Liver (tissue), 9 donors: ENCODE data around the gene KRTAP4-11. TPM values are rescaled to one million over a fixed set of nuclear protein-coding genes. Genes with fewer than 3 reads are reported as not detected.
"Not testable (repeated sequence)": the region's sequence is repeated elsewhere in the genome, so short reads cannot be mapped to it uniquely, and the experiment has no call there.

Experiments
- DNase-seq: peaks from one replicate; pipeline ENCODE4 v3.0.0-alpha.2; 2017; ENCODE audit warnings: low spot score
- H3K27ac ChIP-seq, 2 donors: one replicate each; pipeline ENCODE4 v1.7.0; 2013; ENCODE audit warnings: inconsistent platforms in 2 of 2, low read length in 2 of 2, control low read depth in 1 of 2, low read depth in 1 of 2, mild to moderate bottlenecking in 1 of 2
- H3K27me3 ChIP-seq, 4 donors: one replicate each; pipeline versions ENCODE4 v1.6.1 to v1.7.0; 2013; ENCODE audit warnings: low read length in 3 of 4, inconsistent platforms in 1 of 4, mild to moderate bottlenecking in 1 of 4, moderate library complexity in 1 of 4; ENCODE audit not compliant: control insufficient read depth in 4 of 4, insufficient read depth in 4 of 4
- H3K36me3 ChIP-seq, 4 donors: one replicate each; pipeline versions ENCODE4 v1.6.1 to v1.7.0; 2013; ENCODE audit warnings: low read length in 3 of 4, mild to moderate bottlenecking in 3 of 4, low read depth in 1 of 4, moderate library complexity in 1 of 4; ENCODE audit not compliant: control insufficient read depth in 4 of 4, insufficient read depth in 3 of 4
- H3K4me1 ChIP-seq, 4 donors: one replicate each; pipeline versions ENCODE4 v1.6.1 to v1.7.0; 2013; ENCODE audit warnings: low read length in 3 of 4, mild to moderate bottlenecking in 3 of 4, moderate library complexity in 1 of 4; ENCODE audit not compliant: control insufficient read depth in 4 of 4, insufficient read depth in 4 of 4
- H3K4me3 ChIP-seq, 3 donors: one replicate each; pipeline versions ENCODE4 v1.6.1 to v1.7.0; 2013; ENCODE audit warnings: low read length in 3 of 3, control low read depth in 1 of 3, low read depth in 1 of 3, mild to moderate bottlenecking in 1 of 3
- H3K9ac ChIP-seq, 2 donors: one replicate each; pipeline ENCODE4 v1.7.0; 2013; ENCODE audit warnings: low read length in 2 of 2, mild to moderate bottlenecking in 2 of 2, moderate library complexity in 2 of 2, control low read depth in 1 of 2, low read depth in 1 of 2
- H3K9me3 ChIP-seq, 4 donors: one replicate each; pipeline versions ENCODE4 v1.6.1 to v1.7.0; 2013; ENCODE audit warnings: low read length in 3 of 4; ENCODE audit not compliant: control insufficient read depth in 4 of 4
- FOXA2 ChIP-seq: IDR thresholded peaks from 2 replicates; pipeline ENCODE4 v1.6.1; 2016; ENCODE audit warnings: antibody characterized with exemption
- HNF4A ChIP-seq, 2 donors: conservative IDR thresholded peaks; 2 replicates each; pipeline ENCODE4 v1.6.1; 2016; ENCODE audit warnings: antibody characterized with exemption in 2 of 2, mild to moderate bottlenecking in 2 of 2
- HNF4G ChIP-seq: IDR thresholded peaks from 2 replicates; pipeline ENCODE4 v1.6.1; 2016; ENCODE audit warnings: antibody characterized with exemption
- JUND ChIP-seq, 2 donors: IDR thresholded peaks; 2 replicates each; pipeline ENCODE4 v1.6.1; 2016; ENCODE audit warnings: antibody characterized with exemption in 2 of 2
- YY1 ChIP-seq: IDR thresholded peaks from 2 replicates; pipeline ENCODE4 v1.6.1; 2016; ENCODE audit warnings: antibody characterized with exemption, mild to moderate bottlenecking
- WGBS: extraction: QIAGEN DNeasy Blood & Tissue Kit; methylation state at CpG from one replicate; pipeline ENCODE4 v1.1.7; 2013; 5-methylcytosine and 5-hydroxymethylcytosine counted together
- polyA plus RNA-seq, 2 donors: library from polyadenylated mRNA; stranded (reverse) in 1 of 2; unstranded in 1 of 2; fragments of 200-250 nt in 1 of 2; fragments of >200 nt in 1 of 2; fragmentation: Nextera tagmentation in 1 of 2; extraction: Ambion mirVana in 1 of 2; gene quantifications; one replicate each; pipeline versions ENCODE4 v1.2.1 to v1.2.3, GENCODE V29; 2013 to 2015
- total RNA-seq, 2 donors: library from RNA; depleted of rRNA; stranded (reverse); fragments of >200 nt; gene quantifications; one replicate each; pipeline ENCODE4 v1.2.3, GENCODE V29; 2014
- TF ChIP-seq, protein P1 (sequence below): fragments of 150-350 bp; IDR thresholded peaks from 2 replicates; pipeline ENCODE4 v1.5.1; 2017; ENCODE audit warnings: improper control_type of control experiment, low read depth, low read length; ENCODE audit not compliant: missing input control
- TF ChIP-seq, protein P2 (sequence below): IDR thresholded peaks from 2 replicates; pipeline ENCODE4 v1.6.1; 2016; ENCODE audit warnings: antibody characterized with exemption
- TF ChIP-seq, protein P3 (sequence below): IDR thresholded peaks from 2 replicates; pipeline ENCODE4 v1.6.1; 2016; ENCODE audit warnings: antibody characterized with exemption
- donor health status: healthy.
- donor health status: healthy.
- donor health status: healthy.
- donor health status: healthy.
- donor health status: healthy.

The KRTAP4-11 gene
- total and polyA plus RNA-seq, 4 donors, result not detected

DNA sequence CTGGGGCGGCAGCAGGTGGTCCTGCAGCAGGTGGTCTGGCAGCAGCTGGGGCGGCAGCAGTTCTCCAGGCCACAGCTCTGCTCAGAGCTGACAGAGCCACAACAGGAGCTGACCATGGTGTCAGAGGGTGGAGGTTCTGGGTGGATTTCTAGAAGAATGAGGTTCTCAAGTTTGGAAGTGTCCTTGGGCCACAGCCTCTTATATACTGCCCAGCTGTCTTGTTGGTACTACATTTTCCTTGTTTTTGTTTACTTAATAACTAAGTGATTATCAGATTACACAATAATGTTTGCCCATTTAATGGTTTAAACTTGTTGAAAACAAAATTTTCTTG is 31.4 kb upstream of the KRTAP4-11 start, which contains the start of gene KRTAP4-5 (continued):
- TF ChIP-seq HNF4A (conservative IDR thresholded peaks at IDR 0.05), result no peak
- TF ChIP-seq, protein P1, sequence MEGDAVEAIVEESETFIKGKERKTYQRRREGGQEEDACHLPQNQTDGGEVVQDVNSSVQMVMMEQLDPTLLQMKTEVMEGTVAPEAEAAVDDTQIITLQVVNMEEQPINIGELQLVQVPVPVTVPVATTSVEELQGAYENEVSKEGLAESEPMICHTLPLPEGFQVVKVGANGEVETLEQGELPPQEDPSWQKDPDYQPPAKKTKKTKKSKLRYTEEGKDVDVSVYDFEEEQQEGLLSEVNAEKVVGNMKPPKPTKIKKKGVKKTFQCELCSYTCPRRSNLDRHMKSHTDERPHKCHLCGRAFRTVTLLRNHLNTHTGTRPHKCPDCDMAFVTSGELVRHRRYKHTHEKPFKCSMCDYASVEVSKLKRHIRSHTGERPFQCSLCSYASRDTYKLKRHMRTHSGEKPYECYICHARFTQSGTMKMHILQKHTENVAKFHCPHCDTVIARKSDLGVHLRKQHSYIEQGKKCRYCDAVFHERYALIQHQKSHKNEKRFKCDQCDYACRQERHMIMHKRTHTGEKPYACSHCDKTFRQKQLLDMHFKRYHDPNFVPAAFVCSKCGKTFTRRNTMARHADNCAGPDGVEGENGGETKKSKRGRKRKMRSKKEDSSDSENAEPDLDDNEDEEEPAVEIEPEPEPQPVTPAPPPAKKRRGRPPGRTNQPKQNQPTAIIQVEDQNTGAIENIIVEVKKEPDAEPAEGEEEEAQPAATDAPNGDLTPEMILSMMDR, result no peak
- TF ChIP-seq, protein P2, sequence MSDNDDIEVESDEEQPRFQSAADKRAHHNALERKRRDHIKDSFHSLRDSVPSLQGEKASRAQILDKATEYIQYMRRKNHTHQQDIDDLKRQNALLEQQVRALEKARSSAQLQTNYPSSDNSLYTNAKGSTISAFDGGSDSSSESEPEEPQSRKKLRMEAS, result no peak

DNA sequence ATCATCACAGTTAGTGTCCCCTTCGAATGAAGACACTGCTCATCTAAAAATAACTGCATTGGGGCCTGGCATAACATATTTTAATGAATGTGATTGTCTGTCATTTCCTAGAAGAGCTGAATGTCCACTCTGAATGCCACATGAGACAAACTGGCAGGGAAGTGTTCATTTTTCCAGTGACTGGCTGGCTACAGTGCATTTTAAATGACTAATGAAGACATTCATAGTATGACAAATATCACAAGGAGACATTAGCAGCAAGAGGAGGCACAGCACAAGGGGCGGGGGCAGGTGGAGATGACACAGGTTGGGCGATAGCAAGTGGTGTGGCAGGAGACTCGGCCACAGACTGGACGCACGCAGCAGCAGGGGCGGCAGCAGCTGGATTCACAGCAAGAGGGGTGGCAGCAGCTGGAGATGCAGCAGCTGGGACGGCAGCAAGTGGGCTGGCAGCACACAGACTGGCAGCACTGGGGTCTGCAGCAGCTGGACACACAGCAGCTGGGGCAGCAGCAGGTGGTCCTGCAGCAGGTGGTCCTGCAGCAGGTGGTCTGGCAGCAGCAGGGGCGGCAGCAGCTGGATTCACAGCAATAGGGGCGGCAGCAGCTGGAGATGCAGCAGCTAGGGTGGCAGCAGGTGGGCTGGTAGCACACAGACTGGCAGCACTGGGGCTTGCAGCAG is 30.9 kb upstream of the KRTAP4-11 start:
- DNase-seq, H3K4me3 ChIP-seq: not testable (repeated sequence)

DNA sequence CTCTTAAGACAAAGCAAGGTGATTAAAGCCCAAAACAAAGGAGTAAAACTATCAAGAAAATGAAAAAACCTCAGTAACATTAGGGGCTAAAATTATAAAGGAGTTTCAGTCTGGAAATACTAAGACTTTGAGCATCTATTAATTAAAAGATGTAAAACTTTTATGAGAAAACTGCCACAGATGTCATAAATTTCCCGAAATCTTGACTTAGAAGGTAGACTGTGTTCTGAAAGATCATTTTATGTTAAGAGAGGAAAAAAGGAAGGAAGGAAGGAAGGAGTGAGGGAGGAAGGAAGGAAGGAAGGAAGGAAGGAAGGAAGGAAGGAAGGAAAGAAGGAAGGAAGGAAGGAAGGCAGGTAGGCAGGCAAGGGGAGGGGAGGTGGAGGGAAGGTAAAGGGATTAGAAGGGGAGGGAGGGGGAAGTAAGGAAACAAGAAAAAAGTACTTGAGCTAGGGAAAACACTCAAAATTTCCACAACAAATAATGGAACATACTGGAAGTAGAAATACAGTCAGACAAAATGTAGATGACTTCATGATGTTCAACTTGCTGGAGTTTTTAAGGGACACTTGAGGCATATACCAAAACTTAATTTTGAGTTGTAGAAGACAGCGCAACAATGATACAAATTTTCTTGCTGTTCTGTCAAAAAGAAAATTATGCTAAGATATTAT is 29.5 kb upstream of the KRTAP4-11 start:
- Histone ChIP-seq H3K4me3 (no peak overlapping the region), H3K4me1 (no peaks in the 10 kb centered on the region), H3K9me3 (peaks cover 2 to 14% (median 7%) of the 10 kb centered on the region in 4 donors), H3K36me3 (no peaks in the 10 kb centered on the region), H3K27ac (no peak overlapping the region), H3K27me3 (peaks cover 0 to 5% (median 0%) of the 10 kb centered on the region in 4 donors), H3K9ac (no peak overlapping the region)
- no peak for DNase-seq
- 90% methylated on average over 2 of the region's 2 CpGs for WGBS
- TF ChIP-seq FOXA2, result no peak

More for the DNA sequence above, 30.9 kb upstream of the KRTAP4-11 start:
- not testable (repeated sequence) for H3K27ac ChIP-seq, H3K9me3 ChIP-seq, H3K36me3 ChIP-seq, H3K9ac ChIP-seq, H3K4me1 ChIP-seq, H3K27me3 ChIP-seq
- WGBS, result 71% methylated on average over 10 of the region's 10 CpGs

DNA sequence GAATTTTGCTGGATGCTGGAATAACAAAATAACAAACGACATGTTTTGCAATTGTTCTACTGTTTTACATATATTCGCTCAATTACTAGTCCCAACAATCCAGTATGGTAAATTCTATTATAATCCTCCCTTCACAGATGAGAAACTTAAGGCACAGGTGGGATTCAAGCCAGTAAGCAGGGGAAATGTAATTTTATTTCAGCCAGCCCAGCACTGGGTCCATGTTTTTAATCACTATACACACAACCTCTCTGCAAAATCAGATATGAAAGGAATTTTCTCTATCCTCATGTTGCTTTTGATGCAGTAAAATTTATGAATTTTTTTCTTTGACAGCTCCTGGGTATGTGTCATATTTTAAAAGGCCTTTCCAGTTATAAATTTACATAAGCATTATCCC is 27.1 kb upstream of the KRTAP4-11 start:
- no peak for TF ChIP-seq YY1
- TF ChIP-seq, protein P3, sequence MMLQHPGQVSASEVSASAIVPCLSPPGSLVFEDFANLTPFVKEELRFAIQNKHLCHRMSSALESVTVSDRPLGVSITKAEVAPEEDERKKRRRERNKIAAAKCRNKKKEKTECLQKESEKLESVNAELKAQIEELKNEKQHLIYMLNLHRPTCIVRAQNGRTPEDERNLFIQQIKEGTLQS, result no peak
- TF ChIP-seq FOXA2, result no peak
- no peak for TF ChIP-seq HNF4G
- no peak for TF ChIP-seq JUND (IDR thresholded peaks at IDR 0.05)
- Histone ChIP-seq H3K27me3 (peaks cover 0 to 5% (median 0%) of the 10 kb centered on the region in 4 donors), H3K4me1 (no peaks in the 10 kb centered on the region), H3K4me3 (no peak overlapping the region), H3K9me3 (peaks cover 2 to 25% (median 7%) of the 10 kb centered on the region in 4 donors), H3K9ac (no peak overlapping the region), H3K36me3 (no peaks in the 10 kb centered on the region), H3K27ac (no peak overlapping the region)
- 82% methylated on average over 2 of the region's 2 CpGs for WGBS
- DNase-seq, result no peak
